HL-60/S4 treated with phorbol 12-myristate 13-acetate at 8.2 ng/mL for 4 days and 3 days (cell line): ENCODE results near the gene ROPN1.
"Not testable (repeated sequence)": the region's sequence is repeated elsewhere in the genome, so short reads cannot be mapped to it uniquely, and the experiment has no call there.

Source experiments
- in situ Hi-C: fragments of 300-500 bp; cut with MboI; formaldehyde crosslinking; loops from 2 replicates; pipeline ENCODE4 v1.15.0; 2022; ENCODE audit warnings: low sequenced_read_pairs

The ROPN1 gene

DNA sequence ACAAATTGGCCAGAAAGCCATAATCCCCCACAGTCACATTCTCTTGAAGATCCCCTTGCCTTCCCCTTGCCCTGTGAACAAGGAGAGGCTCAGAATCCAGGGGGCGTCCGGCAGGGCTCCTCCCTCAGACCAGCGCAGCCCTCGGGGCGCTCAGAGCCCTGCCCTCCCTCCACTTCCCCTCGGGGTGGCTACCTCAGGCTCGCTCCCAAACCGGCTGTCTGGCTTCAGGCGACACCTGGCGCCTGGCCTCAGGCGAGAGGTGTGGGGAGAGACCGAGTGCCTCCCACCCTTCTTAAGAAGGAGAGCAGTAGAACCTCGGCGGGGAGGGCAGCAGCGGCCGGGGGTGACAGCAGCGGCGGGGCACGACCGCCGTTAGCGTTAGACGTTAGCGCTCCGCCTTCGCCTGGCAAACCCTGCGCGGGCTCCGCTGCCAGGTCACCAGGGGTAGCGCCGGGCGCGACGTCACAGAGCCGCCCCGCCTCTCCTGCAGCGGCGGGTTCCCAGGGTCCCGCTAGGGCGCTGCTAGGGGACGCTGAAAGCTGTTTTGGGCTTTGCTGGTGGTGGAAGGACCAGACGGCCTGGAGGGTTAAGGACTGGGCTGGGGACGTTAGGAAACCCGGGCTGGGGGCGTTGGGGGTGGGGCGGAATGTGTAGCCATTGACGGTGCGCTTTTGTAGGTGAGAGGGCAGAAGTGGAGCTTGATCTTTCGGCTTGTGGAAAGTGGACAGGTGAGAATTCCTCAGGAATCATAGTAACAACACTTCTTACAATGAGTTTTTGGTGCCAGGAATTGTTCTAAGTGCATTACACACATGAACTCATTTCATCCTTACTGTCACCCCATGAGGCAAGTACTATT lies at the start of gene ROPN1:
Gene ROPN1 (minus strand): TSS at position 395 of the 859 bp plus-strand sequence. CDS start 11,643 bp downstream, outside the sequence.
- in situ Hi-C loops, result not testable (repeated sequence)

DNA sequence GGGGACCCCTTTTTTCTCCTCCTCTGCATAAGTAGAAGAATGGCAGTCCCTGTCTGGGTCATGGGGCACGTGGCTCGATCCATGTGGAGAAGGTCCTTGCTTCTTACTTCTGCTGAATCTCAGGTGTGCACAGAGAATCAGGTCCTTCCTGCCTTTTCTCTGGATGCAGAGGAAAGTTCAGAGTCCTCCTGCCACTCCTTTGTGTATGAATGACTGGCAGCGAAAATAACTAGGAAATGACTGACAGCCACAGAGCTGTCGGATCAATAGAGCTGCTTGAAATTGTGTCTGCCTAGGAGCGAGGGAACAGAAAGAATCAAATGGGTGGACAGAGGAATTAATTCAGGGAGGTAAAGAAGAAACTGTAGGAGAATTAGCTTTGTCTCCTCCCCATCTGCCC lies 49.6 kb upstream of the ROPN1 start:
- in situ Hi-C loops, result no loop called here

GRCh38 chr3:124037326-124037725 lies 45.4 kb upstream of the ROPN1 start:
- in situ Hi-C loops, result no loop called here

DNA sequence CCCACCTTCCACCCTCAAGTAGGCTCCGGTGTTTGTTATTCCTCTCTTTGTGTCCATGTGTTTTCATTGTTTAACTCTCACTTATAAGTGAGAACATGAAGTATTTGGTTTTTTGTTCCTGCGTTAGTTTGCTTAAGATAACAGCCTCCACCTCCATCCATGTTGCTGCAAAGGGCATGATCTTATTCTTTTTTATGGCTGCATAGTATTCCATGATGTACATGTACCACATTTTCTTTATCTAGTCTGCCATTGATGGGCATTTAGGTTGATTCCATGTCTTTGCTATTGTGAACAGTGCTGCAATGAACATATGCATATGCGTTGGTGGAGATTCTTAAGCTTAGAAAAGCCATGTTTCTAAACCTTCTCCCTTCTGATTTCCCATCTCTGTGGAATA lies 44.3 kb upstream of the ROPN1 start:
- in situ Hi-C loops, result not testable (repeated sequence)

DNA sequence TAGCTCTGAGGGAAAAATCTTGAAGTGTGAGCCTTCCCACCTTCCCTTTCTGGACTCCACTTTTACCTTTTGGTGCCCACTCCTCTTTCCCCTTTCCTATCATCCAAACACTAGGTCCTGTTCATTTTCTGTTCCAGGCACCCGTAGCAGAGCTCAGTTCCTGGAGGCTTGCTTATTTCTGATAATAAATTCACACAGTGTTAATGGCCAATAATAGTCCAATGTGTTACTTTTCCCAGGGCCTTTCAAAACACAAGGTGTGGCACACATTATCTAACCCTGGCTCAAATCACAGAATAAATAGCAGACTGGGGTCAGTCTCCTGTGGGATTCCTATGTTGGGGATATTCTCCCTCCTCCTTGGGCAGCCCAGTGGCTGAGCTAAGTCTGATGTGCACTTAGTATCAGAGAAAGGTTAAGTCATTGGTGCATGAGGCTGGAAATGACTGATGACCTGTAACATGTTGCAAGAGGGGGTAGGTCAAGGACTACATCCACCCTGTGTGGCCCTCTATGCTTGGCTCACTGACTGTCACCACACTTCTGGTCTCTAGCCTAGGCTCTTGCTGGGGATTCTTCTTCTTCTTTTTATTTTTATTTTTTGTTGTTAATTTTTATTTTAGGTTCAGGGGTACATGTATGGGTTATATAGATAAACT lies 43.7 kb upstream of the ROPN1 start:
- in situ Hi-C loops, result no loop called here

- in situ Hi-C loops, result no loop called here
Observed at GRCh38 chr3:124034844-124035152, 42.9 kb upstream of the ROPN1 start.

DNA sequence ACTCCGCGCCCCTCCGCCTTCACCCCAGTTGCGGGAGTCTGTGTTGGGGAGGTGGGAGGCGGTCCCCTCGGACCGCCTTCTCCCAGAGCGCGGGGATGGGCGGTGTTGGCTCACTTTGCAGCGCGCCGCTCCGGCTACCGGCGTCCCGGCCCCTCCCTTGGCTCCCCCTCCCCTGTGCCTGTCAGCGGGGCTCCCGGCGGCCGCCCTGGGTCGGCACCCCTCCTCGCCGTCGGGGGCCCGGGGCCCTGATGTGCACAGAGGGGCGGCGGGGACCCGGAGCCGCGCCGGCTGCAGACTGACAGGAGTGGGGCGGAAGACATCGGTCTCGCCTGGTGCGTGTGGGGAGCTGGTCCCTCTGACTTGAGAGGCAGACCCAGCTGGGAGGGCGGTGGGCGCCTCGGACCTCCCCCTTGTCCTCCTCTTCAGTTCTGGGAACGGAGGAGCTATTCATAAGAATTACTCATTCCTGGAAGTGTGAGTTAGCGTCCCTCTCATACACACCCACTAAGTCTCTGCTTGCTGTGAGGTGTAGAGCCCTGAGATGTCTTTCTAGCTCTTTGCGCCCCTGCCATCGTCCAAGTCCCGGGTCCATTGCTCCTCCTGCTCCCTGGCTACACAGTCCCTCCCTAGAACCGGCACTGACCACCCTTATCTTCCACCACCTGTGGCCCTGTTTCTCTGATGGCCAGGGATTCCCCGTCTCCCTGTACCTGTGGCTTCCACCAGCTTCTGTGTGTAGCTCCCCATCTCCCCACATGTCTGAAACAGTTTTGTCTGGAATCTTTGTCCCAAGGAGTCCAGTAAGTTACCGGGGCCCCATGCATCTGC lies 42.3 kb upstream of the ROPN1 start:
- in situ Hi-C loops, result no loop called here

DNA sequence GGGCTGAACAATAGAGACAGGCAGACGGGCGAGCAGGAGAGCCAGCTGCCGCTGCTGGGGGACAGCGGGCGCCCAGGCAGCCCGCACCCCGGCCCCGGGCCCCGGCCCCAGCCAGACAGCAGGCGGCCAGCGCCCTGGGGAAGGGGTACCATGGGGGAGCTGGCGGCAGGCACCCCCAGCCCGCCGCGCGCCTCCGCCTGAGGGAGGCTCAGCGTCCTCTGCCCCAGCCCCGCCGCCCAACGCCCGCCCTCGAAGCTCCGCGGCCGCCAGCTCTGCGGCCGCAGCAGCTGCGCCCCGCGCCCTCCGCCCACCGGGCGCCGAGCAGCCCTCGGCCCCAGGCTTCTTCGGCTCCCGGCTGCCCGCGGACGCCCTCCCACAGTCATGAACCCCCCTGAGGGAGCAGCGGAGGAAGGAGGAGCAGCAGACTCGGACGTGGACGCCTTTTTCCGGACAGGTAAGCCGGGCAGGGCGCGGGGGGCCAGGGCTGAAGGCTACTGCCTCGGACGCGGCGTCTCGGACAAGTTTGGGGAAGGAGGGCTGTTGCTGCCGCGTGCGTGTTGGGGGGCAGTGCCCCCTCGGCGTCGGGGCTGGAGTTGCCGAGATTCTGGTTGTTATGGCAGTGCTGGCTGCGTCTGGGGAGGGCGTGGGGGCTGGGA lies 41.6 kb upstream of the ROPN1 start, which contains the start of gene KALRN:
Gene KALRN (plus strand): TSS at position 10 of the 656 bp plus-strand sequence.
- in situ Hi-C loops, result no loop called here

GRCh38 chr3:124032881-124033359 lies 41.0 kb upstream of the ROPN1 start:
- in situ Hi-C loops, result no loop called here

DNA sequence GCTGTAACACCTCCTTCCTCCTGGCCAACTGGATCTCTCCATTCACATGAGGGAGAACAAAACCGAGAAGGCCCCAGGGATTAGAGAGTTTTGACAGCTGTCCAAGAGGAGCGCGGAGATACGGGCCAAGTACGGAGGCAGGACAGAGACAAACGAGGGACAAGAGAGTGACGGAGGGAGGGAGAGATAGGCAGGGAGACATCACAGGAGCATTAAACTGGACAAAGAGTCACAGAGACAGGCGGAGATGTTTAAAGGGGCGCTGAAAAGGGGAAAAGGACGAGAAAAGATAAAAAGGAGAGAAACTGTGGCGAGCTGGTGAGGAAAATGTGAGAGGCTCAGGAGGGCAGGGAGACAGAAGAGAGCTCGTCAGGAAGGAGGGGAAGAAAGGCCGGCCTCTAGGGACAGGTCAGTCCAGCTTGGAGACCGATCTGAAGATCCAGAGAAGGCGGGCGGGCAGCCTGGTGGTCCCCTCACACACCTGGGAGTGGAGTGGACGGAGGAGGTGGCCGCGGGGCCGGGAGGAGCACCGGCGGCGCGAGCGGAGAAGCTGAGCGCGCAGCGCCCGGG lies 40.5 kb upstream of the ROPN1 start:
- in situ Hi-C loops, result no loop called here

- in situ Hi-C loops, result no loop called here
Observed at GRCh38 chr3:124026516-124026915, 34.6 kb upstream of the ROPN1 start.

- in situ Hi-C loops, result not testable (repeated sequence)
Observed at GRCh38 chr3:124023531-124023930, 31.6 kb upstream of the ROPN1 start.

DNA sequence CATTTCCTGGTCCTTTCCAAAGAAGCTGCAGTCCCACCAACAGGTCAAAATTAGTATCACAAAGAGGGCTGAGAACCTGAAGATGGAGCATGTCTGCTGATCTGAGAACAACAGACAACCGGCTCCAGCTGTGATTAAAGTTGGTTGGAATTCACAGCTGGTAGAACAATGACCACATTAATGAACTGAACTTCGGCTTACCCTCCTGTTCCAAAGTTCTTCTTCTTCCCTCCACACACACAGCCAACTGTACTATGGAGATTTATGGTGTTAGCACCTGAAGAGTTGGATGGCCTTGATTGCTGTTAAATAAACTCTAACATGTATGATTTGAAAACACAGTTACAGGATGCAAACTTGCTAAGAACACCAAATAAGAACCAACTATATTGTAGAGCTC lies 27.4 kb upstream of the ROPN1 start:
- in situ Hi-C loops, result no loop called here

- in situ Hi-C loops, result not testable (repeated sequence)
Observed at GRCh38 chr3:124017502-124017901, 25.6 kb upstream of the ROPN1 start.

DNA sequence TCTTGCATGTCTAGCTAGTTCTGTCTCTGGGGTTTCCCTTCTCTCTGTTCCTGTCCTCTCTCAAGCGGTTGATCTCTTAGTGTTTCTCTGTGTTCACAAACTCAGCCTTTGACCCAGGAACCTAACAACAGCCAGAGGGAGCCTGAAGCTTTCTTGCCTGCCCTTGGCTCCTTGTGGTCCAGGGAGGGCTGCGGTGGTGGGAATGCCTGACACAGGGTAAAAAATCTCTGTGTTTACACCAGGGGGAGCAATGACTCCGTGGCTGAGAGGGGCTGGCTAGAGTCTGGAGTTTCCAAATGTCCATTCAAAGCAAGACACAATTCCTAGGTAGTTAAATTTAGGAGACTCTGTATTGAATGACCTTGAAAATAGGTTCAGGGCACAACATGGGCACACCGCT lies 24.6 kb upstream of the ROPN1 start:
- in situ Hi-C loops, result not testable (repeated sequence)

GRCh38 chr3:124014366-124014942 lies 22.5 kb upstream of the ROPN1 start:
- in situ Hi-C loops, result no loop called here

GRCh38 chr3:124008321-124008720 lies 16.4 kb upstream of the ROPN1 start:
- in situ Hi-C loops, result not testable (repeated sequence)

GRCh38 chr3:124007186-124007585 lies 15.3 kb upstream of the ROPN1 start:
- in situ Hi-C loops, result no loop called here

GRCh38 chr3:124002405-124003079 lies 10.6 kb upstream of the ROPN1 start:
- in situ Hi-C loops, result not testable (repeated sequence)

DNA sequence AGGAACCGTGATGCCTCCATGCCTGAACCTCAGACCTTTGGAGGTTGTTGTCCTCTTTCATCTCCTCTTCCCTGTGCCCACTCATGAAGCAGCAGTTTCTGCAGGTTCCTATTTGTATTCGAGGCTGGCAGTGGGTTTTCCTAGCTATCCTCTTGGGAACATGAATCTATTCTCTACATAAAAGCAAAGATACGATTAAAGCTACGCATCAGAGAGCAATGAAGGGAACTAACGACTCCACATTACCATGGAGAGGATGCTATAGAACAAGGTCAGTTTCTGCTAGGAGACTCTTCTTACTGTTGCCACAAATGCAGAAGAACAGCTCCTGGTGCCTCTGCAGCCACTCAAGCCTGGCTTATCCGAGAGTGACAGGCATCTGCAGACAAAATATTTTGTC lies 9.4 kb upstream of the ROPN1 start:
- in situ Hi-C loops, result not testable (repeated sequence)
